ENCODE measurements around the gene CLEC4E. TPM values are rescaled to one million over a fixed set of nuclear protein-coding genes. Genes with fewer than 3 reads are reported as not detected.

CLEC4E gene
- total RNA-seq, 1 experiment from 2014 or later, result not detected

DNA sequence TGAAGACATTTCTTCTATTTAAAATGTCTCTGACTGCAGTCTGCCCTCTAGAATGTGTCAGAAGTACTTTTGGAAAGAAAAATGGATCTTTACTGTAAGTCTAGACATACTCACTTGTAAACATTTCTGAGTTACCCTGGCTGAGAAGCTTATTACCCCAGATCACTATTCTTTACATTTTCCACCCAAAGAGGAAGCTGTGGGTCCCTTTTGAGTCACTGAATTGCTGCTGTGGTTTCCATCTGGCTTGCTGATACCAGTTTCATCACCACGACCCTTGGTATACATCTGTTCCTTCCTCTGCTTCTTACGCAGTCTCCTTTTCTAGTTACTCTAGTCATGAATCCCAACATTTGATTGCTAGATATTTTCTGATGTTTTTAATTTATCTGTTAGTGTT lies 47.6 kb downstream of the CLEC4E start:
- intact Hi-C loops (cut with micrococcal nuclease; ENCODE audit: unreplicated experiment), result no loop called here
- no TSS peak for BruUV-seq (replicated peaks)
- POLR2A ChIA-PET, result no interaction called here

DNA sequence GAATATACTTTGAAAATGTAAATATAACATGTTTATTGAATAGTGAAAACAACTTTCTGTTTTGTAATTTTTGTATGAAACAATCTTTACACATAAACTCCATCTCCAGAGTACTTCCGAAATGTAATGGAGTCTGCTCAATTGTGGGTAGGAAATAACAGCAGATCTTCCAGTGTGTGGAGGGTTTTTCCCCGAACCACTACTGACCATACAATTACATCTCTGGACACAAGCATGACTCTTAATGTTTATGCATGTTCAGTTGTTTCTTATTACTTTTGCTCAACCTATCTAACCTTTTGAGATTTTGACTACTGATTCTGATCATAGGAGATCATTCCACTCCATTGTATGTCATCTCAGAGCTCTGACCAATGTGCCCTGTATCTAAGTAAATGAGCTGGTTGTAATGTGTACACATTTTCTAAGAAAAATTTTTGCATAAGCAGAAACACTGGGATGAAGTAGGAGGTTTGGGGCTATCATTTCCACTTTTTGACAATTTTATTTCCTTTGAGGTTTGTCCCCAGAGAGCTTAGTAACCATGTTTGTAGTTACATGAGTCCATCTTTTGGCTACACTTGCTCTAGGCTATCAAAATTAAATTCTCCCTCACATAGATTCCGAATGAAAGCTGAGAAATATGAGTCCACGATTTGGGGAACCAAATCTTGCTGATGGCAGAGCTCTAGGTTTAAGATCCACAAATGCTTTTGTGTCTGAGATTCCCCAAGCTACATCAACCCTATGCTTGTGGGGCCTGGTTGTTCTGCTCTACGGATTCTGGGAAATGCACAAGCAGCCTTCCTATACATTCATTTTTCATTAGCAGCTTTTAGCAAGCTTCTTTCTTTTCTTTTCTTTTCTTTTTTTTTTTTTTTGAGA lies 48.8 kb downstream of the CLEC4E start:
- DNase-seq, result no peak
- no peaks in the 10 kb centered on the region for H3K4me1 Mint-ChIP-seq (ENCODE audit: low read depth, unreplicated experiment)
- CTCF ChIA-PET, result interaction anchor here (1.1 kb wide), 1 partner anchor 52 kb away, joined by 6 read pairs; no protein-coding TSS in a partner anchor
- no peak overlapping the region for H3K27ac Mint-ChIP-seq (ENCODE audit: unreplicated experiment)
- no peak overlapping the region for H3K4me3 ChIP-seq (ENCODE audit: low read depth, low read length)
- H3K36me3 ChIP-seq (ENCODE audit: control insufficient read depth, insufficient read depth, low read length), result no peaks in the 10 kb centered on the region
- no peaks in the 10 kb centered on the region for H3K36me3 Mint-ChIP-seq (ENCODE audit: insufficient read depth, unreplicated experiment)
- TF ChIP-seq, protein P1, sequence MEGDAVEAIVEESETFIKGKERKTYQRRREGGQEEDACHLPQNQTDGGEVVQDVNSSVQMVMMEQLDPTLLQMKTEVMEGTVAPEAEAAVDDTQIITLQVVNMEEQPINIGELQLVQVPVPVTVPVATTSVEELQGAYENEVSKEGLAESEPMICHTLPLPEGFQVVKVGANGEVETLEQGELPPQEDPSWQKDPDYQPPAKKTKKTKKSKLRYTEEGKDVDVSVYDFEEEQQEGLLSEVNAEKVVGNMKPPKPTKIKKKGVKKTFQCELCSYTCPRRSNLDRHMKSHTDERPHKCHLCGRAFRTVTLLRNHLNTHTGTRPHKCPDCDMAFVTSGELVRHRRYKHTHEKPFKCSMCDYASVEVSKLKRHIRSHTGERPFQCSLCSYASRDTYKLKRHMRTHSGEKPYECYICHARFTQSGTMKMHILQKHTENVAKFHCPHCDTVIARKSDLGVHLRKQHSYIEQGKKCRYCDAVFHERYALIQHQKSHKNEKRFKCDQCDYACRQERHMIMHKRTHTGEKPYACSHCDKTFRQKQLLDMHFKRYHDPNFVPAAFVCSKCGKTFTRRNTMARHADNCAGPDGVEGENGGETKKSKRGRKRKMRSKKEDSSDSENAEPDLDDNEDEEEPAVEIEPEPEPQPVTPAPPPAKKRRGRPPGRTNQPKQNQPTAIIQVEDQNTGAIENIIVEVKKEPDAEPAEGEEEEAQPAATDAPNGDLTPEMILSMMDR (IDR thresholded peaks at IDR 0.05; ENCODE audit: insufficient read depth in 1 of 2, low read depth in 1 of 2, low read length in 1 of 2, severe bottlenecking in 1 of 2, unreplicated experiment in 1 of 2), result no peak
- no peaks in the 10 kb centered on the region for H3K4me1 ChIP-seq
- no peaks in the 10 kb centered on the region for H3K9me3 Mint-ChIP-seq (ENCODE audit: unreplicated experiment)
- H3K27me3 Mint-ChIP-seq (ENCODE audit: insufficient read depth, unreplicated experiment), result peaks cover 33% of the 10 kb centered on the region
- H3K9me3 ChIP-seq, result no peaks in the 10 kb centered on the region; the same call in 1 of the 2 replicates
- H3K4me3 Mint-ChIP-seq (ENCODE audit: unreplicated experiment), result no peak overlapping the region
- POLR2A ChIA-PET, result no interaction called here
- BruUV-seq (replicated peaks), result no TSS peak
- intact Hi-C loops (cut with micrococcal nuclease; ENCODE audit: unreplicated experiment), result no loop called here
- H3K27me3 ChIP-seq (replicated peaks; ENCODE audit: control insufficient read depth, insufficient read depth, low read length), result no peaks in the 10 kb centered on the region; the same call in 1 of the 2 replicates

More for the DNA sequence above, 47.6 kb downstream of the CLEC4E start:
- no peak for DNase-seq
- Mint-ChIP-seq H3K4me1 (ENCODE audit: low read depth, unreplicated experiment) (no peaks in the 10 kb centered on the region), H3K27me3 (ENCODE audit: insufficient read depth, unreplicated experiment) (peaks cover 37% of the 10 kb centered on the region), H3K36me3 (ENCODE audit: insufficient read depth, unreplicated experiment) (no peaks in the 10 kb centered on the region), H3K9me3 (ENCODE audit: unreplicated experiment) (no peaks in the 10 kb centered on the region), H3K4me3 (ENCODE audit: unreplicated experiment) (no peak overlapping the region), H3K27ac (ENCODE audit: unreplicated experiment) (no peak overlapping the region)
- no peaks in the 10 kb centered on the region for H3K4me1 ChIP-seq
- CTCF ChIA-PET, result no interaction called here
- H3K36me3 ChIP-seq (ENCODE audit: control insufficient read depth, insufficient read depth, low read length), result no peaks in the 10 kb centered on the region
- H3K27me3 ChIP-seq (replicated peaks; ENCODE audit: control insufficient read depth, insufficient read depth, low read length), result no peaks in the 10 kb centered on the region; the same call in 1 of the 2 replicates
- TF ChIP-seq, protein P1 (IDR thresholded peaks at IDR 0.05; ENCODE audit: insufficient read depth in 1 of 2, low read depth in 1 of 2, low read length in 1 of 2, severe bottlenecking in 1 of 2, unreplicated experiment in 1 of 2), result no peak
- H3K4me3 ChIP-seq (ENCODE audit: low read depth, low read length), result no peak overlapping the region
- no peaks in the 10 kb centered on the region; the same call in 1 of the 2 replicates for H3K9me3 ChIP-seq

Other genes starting within 250 kb of the CLEC4E start
- gene CLEC6A, start 84.9 kb downstream of the CLEC4E start, total RNA-seq (2022), result not detected in 2 replicates
- not detected in 2 replicates for gene CLEC4D, start 27.4 kb downstream of the CLEC4E start, total RNA-seq (2022)
- gene AICDA, start 72.0 kb upstream of the CLEC4E start, total RNA-seq (2022), result not detected in 2 replicates
- 0.61 and 1.00 TPM in 2 replicates for gene MFAP5, start 121.9 kb upstream of the CLEC4E start, total RNA-seq (2022)
- 3.3 and 3.6 TPM in 2 replicates for gene RIMKLB, start 157.1 kb upstream of the CLEC4E start, total RNA-seq (2022)